ENCODE data around the gene RUSC1. TPM values are rescaled to one million over a fixed set of nuclear protein-coding genes. Genes with fewer than 3 reads are reported as not detected.

Gene RUSC1
- total RNA-seq, 1 donor from 2014 or later: 13.2 TPM

- DNase-seq (ENCODE audit: low read depth) (no peak), FAIRE-seq (no peak)
- H3K36me3 ChIP-seq (ENCODE audit: control insufficient read depth, insufficient read depth, low read length): no peaks in the 10 kb centered on the region
- no peak for TF ChIP-seq CTCF (IDR thresholded peaks at IDR 0.05; ENCODE audit: insufficient read depth, low read length, severe bottlenecking)
- peaks cover 2% of the 10 kb centered on the region for H3K27me3 ChIP-seq (ENCODE audit: control insufficient read depth, insufficient read depth, low read length)
- no peak overlapping the region for H3K4me3 ChIP-seq (ENCODE audit: low read depth, low read length)
These were observed 20.7 kb upstream of the RUSC1 start for GRCh38 chr1:155300024-155300423.

DNA sequence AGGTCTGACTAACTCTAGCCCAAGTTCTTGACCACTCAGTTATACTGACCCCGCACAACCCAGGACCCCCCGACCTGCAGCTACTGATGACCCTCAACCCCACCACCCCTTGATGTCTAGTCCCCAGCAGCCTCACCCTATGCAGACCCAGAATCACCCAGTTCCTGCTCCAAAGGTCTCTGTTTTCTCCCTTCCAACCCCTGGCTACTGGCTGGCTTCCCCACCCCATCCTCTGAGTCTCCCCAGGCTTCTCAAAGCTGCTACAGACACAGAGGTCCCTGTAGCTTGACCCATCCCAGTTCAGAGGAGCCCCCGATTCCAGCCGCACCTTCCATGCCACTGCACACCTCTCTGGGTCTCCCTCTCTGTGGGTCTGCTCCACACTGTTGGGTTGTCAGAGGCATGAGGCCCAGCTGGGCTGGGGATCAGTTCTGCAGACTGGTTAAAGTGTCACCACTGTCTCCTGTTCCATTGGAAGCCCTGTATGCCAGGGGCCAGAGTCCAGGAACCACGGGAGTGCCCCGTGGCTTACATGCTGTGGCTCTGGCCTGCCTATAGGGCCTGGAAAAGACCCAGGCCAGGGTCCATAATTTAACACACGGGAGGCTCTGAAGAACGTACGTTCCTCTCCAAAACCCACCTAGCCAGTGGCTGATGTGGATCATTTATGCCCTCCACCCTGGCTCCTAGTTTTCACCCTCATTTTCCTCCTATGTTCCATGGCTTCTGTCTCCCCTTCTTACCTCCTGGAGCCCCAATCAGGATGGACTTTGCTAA, 20.0 kb upstream of the RUSC1 start:
- Histone ChIP-seq H3K27me3 (ENCODE audit: control insufficient read depth, insufficient read depth, low read length) (no peaks in the 10 kb centered on the region), H3K4me3 (ENCODE audit: low read depth, low read length) (no peak overlapping the region), H3K36me3 (ENCODE audit: control insufficient read depth, insufficient read depth, low read length) (no peaks in the 10 kb centered on the region)
- TF ChIP-seq CTCF (IDR thresholded peaks at IDR 0.05; ENCODE audit: insufficient read depth, low read length, severe bottlenecking): no peak
- DNase-seq (ENCODE audit: low read depth) (no peak), FAIRE-seq (no peak)

GRCh38 chr1:155301342-155301841, 19.3 kb upstream of the RUSC1 start, which contains the start of gene PKLR:
Gene PKLR (minus strand): TSS chr1:155301438. CDS start chr1:155301395, 43 bp downstream.
- no peak for FAIRE-seq

GRCh38 chr1:155304558-155305063, 16.1 kb upstream of the RUSC1 start:
- Histone ChIP-seq H3K27me3 (ENCODE audit: control insufficient read depth, insufficient read depth, low read length) (no peaks in the 10 kb centered on the region), H3K4me3 (ENCODE audit: low read depth, low read length) (no peak overlapping the region), H3K36me3 (ENCODE audit: control insufficient read depth, insufficient read depth, low read length) (no peaks in the 10 kb centered on the region)
- FAIRE-seq (no peak), DNase-seq (ENCODE audit: low read depth) (no peak)
- no peak for TF ChIP-seq CTCF (IDR thresholded peaks at IDR 0.05; ENCODE audit: insufficient read depth, low read length, severe bottlenecking)

More at GRCh38 chr1:155301342-155301841, 19.3 kb upstream of the RUSC1 start, which contains the start of gene PKLR:
- Histone ChIP-seq H3K36me3 (ENCODE audit: control insufficient read depth, insufficient read depth, low read length) (no peaks in the 10 kb centered on the region), H3K4me3 (ENCODE audit: low read depth, low read length) (no peak within 1 kb of the TSS), H3K27me3 (ENCODE audit: control insufficient read depth, insufficient read depth, low read length) (no peaks in the 10 kb centered on the region)
- TF ChIP-seq CTCF (IDR thresholded peaks at IDR 0.05; ENCODE audit: insufficient read depth, low read length, severe bottlenecking): no peak
- DNase-seq (ENCODE audit: low read depth): no peak

DNA sequence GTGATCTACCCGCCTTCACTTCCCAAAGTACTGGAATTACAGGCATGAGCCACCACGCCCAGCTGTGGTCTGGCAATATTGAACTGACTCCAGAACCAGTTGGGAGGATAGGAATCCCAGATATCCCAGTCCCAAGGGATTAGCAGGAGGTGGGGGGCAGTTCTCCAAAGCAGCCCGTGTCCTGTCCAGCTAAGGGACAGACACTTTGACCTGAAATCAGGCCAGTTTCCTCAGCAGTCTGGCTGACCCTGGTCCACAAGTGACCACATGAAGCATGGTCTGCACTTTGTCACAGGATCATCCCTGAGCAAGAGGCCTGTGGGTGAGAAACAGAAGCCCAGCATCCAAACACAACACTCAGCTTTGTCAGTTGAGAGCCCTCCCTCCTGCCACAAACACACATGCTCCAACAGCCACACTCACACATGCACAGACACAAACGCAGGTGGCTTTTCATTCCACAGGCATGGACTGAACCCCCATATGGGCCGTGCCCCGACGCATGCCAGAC, 14.8 kb upstream of the RUSC1 start:
- FAIRE-seq (no peak), DNase-seq (ENCODE audit: low read depth) (no peak)
- no peaks in the 10 kb centered on the region for H3K27me3 ChIP-seq (ENCODE audit: control insufficient read depth, insufficient read depth, low read length)
- peaks cover 2% of the 10 kb centered on the region for H3K36me3 ChIP-seq (ENCODE audit: control insufficient read depth, insufficient read depth, low read length)
- H3K4me3 ChIP-seq (ENCODE audit: low read depth, low read length): no peak overlapping the region
- TF ChIP-seq CTCF (IDR thresholded peaks at IDR 0.05; ENCODE audit: insufficient read depth, low read length, severe bottlenecking): no peak
